DOHH2 (cell line): Measurements from ENCODE around the gene TSPAN1.

Source experiments
- CTCF ChIP-seq: fragments of 200-600 bp; sonication (generic); IDR thresholded peaks from one replicate; pipeline ENCODE4 v1.5.1; 2014; ENCODE audit warnings: antibody characterized with exemption, mild to moderate bottlenecking, low read depth, low read length; ENCODE audit not compliant: poor library complexity, severe bottlenecking
- EZH2phosphoT487 ChIP-seq: fragments of 200-600 bp; sonication (generic); IDR thresholded peaks from 2 replicates; pipeline ENCODE4 v1.6.1; 2017; ENCODE audit warnings: borderline replicate concordance, mild to moderate bottlenecking, antibody characterized with exemption, low read length, moderate library complexity, mixed read lengths

- TF ChIP-seq CTCF (no peak), EZH2phosphoT487 (no peak)
Measured at GRCh38 chr1:46183079-46183847, 8.4 kb downstream of the TSPAN1 start.
